Prostate gland (tissue), 2 donors: ENCODE data around the gene RAB35.

ENCODE experiments used
- CTCF ChIP-seq, 4 experiments: fragments of 200-600 bp in 2 of 4; fragments of 450-650 bp in 2 of 4; sonication (generic) in 2 of 4; IDR thresholded peaks; 1 replicate in 3 of 4; 2 replicates in 1 of 4; pipeline ENCODE4 v1.5.1; 2016 to 2019; ENCODE audit warnings: antibody characterized with exemption in 4 of 4, mild to moderate bottlenecking in 2 of 4, moderate library complexity in 2 of 4
- POLR2AphosphoS5 ChIP-seq: sonication (generic); formaldehyde crosslinking; IDR thresholded peaks from one replicate; pipeline ENCODE4 v1.6.1; 2017; ENCODE audit warnings: antibody characterized with exemption

GRCh38 chr12:120140603-120141002 lies 24.1 kb upstream of the RAB35 start:
- TF ChIP-seq CTCF (IDR thresholded peaks at IDR 0.05) = no peak
- TF ChIP-seq POLR2AphosphoS5 = no peak
